ENCODE measurements around the gene CLIP2.

DNA sequence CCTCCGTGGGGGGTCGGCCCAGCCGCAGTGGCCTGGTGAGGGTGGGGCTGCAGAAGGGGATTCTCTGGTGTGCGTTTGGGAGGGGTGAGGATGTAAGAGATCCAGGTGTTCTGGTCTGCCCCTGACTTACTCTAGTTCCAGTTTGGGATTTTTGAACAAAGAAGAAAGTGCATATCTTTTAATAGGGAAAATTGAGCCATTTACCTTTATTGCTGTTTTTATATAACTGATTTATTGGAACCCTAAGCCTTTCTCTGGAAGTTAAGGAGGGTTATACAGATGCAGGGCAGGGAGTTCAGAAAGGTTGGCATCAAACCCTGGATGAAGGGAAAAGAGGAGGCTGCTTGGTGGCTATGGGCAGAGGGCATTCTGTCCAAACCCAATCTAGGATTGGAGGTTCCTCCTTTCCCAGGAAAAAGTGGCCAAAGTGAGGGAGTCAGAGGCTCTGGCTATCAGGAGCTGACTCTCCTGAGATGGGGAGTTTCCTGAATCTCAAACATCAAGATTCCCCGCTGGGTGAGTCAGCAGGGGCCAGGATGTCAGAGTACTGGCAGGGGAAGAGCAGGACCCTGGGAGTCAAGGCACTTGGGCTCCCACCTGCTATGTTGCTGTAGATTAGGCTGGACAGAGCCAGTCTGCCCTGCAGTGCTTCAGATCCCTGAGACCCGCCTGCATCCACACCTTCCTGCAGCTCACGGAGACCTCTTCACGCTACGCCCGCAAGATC is 67.5 kb downstream of the CLIP2 start:
- TF ChIP-seq, protein P1, sequence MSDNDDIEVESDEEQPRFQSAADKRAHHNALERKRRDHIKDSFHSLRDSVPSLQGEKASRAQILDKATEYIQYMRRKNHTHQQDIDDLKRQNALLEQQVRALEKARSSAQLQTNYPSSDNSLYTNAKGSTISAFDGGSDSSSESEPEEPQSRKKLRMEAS (IDR thresholded peaks at IDR 0.05; ENCODE audit: low read depth, low read length), result no peak
- TF ChIP-seq POLR2A (IDR thresholded peaks at IDR 0.05; ENCODE audit: extremely low read depth, insufficient read length) (no peak), MYC (IDR thresholded peaks at IDR 0.05; ENCODE audit: low read depth, low read length) (no peak)
- TF ChIP-seq, protein P2, sequence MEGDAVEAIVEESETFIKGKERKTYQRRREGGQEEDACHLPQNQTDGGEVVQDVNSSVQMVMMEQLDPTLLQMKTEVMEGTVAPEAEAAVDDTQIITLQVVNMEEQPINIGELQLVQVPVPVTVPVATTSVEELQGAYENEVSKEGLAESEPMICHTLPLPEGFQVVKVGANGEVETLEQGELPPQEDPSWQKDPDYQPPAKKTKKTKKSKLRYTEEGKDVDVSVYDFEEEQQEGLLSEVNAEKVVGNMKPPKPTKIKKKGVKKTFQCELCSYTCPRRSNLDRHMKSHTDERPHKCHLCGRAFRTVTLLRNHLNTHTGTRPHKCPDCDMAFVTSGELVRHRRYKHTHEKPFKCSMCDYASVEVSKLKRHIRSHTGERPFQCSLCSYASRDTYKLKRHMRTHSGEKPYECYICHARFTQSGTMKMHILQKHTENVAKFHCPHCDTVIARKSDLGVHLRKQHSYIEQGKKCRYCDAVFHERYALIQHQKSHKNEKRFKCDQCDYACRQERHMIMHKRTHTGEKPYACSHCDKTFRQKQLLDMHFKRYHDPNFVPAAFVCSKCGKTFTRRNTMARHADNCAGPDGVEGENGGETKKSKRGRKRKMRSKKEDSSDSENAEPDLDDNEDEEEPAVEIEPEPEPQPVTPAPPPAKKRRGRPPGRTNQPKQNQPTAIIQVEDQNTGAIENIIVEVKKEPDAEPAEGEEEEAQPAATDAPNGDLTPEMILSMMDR (IDR thresholded peaks at IDR 0.05; ENCODE audit: low read depth, low read length), result no peak

Measured in NB4 (cell line).